H9 (cell line): ENCODE measurements around the gene TRAF6. TPM values are rescaled to one million over a fixed set of nuclear protein-coding genes. Genes with fewer than 3 reads are reported as not detected.

Source experiments
- DNase-seq: peaks from one replicate; pipeline ENCODE4 v3.0.0-alpha.2; 2017
- H2AFZ ChIP-seq: one replicate; pipeline ENCODE4 v1.6.1; 2013; ENCODE audit warnings: mild to moderate bottlenecking, low read length, control low read depth, moderate library complexity
- H2AK5ac ChIP-seq: 2 replicates; pipeline ENCODE4 v1.6.1; 2013; ENCODE audit warnings: low read length, control low read depth, mixed read lengths; ENCODE audit not compliant: insufficient read length
- H2BK120ac ChIP-seq: one replicate; pipeline ENCODE4 v1.6.1; 2013; ENCODE audit warnings: low read depth, mild to moderate bottlenecking, low read length, control low read depth, inconsistent platforms; ENCODE audit not compliant: poor library complexity, severe bottlenecking
- H2BK12ac ChIP-seq: 2 replicates; pipeline ENCODE4 v1.6.1; 2013; ENCODE audit warnings: low read length, control low read depth, mixed read lengths, low read depth; ENCODE audit not compliant: insufficient read length
- H2BK15ac ChIP-seq: 2 replicates; pipeline ENCODE4 v1.6.1; 2013; ENCODE audit warnings: low read depth, low read length, control low read depth
- H2BK20ac ChIP-seq: one replicate; pipeline ENCODE4 v1.6.1; 2013; ENCODE audit warnings: low read depth, mild to moderate bottlenecking, low read length, control low read depth, inconsistent platforms; ENCODE audit not compliant: poor library complexity, severe bottlenecking
- H2BK5ac ChIP-seq: 2 replicates; pipeline ENCODE4 v1.6.1; 2013; ENCODE audit warnings: low read length, control low read depth, mixed read lengths; ENCODE audit not compliant: insufficient read length
- H3K14ac ChIP-seq: 2 replicates; pipeline ENCODE4 v1.6.1; 2013; ENCODE audit warnings: low read length, control low read depth; ENCODE audit not compliant: insufficient read depth
- H3K18ac ChIP-seq: 2 replicates; pipeline ENCODE4 v1.6.1; 2013; ENCODE audit warnings: low read depth, mild to moderate bottlenecking, mixed read lengths, low read length, control low read depth; ENCODE audit not compliant: insufficient read length
- H3K23ac ChIP-seq: 2 replicates; pipeline ENCODE4 v1.6.1; 2013; ENCODE audit warnings: low read length, control low read depth, mixed read lengths, low read depth; ENCODE audit not compliant: insufficient read length
- H3K23me2 ChIP-seq: 2 replicates; pipeline ENCODE4 v1.6.1; 2013; ENCODE audit warnings: low read depth, mild to moderate bottlenecking, mixed read lengths, low read length, control low read depth; ENCODE audit not compliant: insufficient read length, poor library complexity, severe bottlenecking
- H3K27ac ChIP-seq: 2 replicates; pipeline ENCODE4 v1.5.1; 2013; ENCODE audit warnings: low read length, control low read depth, mixed read lengths, low read depth; ENCODE audit not compliant: insufficient read length
- H3K27me3 ChIP-seq: 2 replicates; pipeline ENCODE4 v1.6.1; 2013; ENCODE audit warnings: low read length, control low read depth, inconsistent platforms; ENCODE audit not compliant: insufficient read depth
- H3K4ac ChIP-seq: 2 replicates; pipeline ENCODE4 v1.6.1; 2013; ENCODE audit warnings: low read depth, mild to moderate bottlenecking, control low read depth, inconsistent platforms, low read length, moderate library complexity
- H3K4me1 ChIP-seq: 2 replicates; pipeline ENCODE4 v1.6.1; 2013; ENCODE audit warnings: low read length, control low read depth, inconsistent platforms; ENCODE audit not compliant: insufficient read depth
- H3K4me2 ChIP-seq: 2 replicates; pipeline ENCODE4 v1.6.1; 2013; ENCODE audit warnings: low read length, control low read depth, mixed read lengths; ENCODE audit not compliant: insufficient read length, insufficient read depth
- H3K56ac ChIP-seq: 2 replicates; pipeline ENCODE4 v1.6.1; 2013; ENCODE audit warnings: low read depth, mild to moderate bottlenecking, mixed read lengths, low read length, control low read depth; ENCODE audit not compliant: insufficient read length
- H3K79me1 ChIP-seq: 2 replicates; pipeline ENCODE4 v1.6.1; 2013; ENCODE audit warnings: low read depth, mild to moderate bottlenecking, moderate library complexity, low read length, control low read depth, inconsistent platforms; ENCODE audit not compliant: insufficient read depth, poor library complexity, severe bottlenecking
- H3K79me2 ChIP-seq: 2 replicates; pipeline ENCODE4 v1.6.1; 2013; ENCODE audit warnings: low read length, control low read depth, inconsistent platforms; ENCODE audit not compliant: insufficient read depth
- H3K9ac ChIP-seq: 2 replicates; pipeline ENCODE4 v1.6.1; 2013; ENCODE audit warnings: low read length, control low read depth, mixed read lengths; ENCODE audit not compliant: insufficient read length; ENCODE audit errors: extremely low read depth
- H3K9me3 ChIP-seq: one replicate; pipeline ENCODE4 v1.6.1; 2013; ENCODE audit warnings: low read depth, low read length, inconsistent platforms; ENCODE audit not compliant: control insufficient read depth
- H3T11ph ChIP-seq: one replicate; pipeline ENCODE4 v1.6.1; 2013; ENCODE audit warnings: mild to moderate bottlenecking, low read length, control low read depth, inconsistent platforms
- H4K20me1 ChIP-seq: one replicate; pipeline ENCODE4 v1.6.1; 2013; ENCODE audit not compliant: control insufficient read depth, insufficient read length, insufficient read depth
- H4K5ac ChIP-seq: 2 replicates; pipeline ENCODE4 v1.6.1; 2013; ENCODE audit warnings: low read depth, mild to moderate bottlenecking, mixed read lengths, low read length, control low read depth; ENCODE audit not compliant: insufficient read length
- H4K8ac ChIP-seq: replicated peaks from 2 replicates; pipeline ENCODE4 v1.6.1; 2013; ENCODE audit warnings: low read length, control low read depth, mixed read lengths, low read depth; ENCODE audit not compliant: insufficient read length
- H4K91ac ChIP-seq: 2 replicates; pipeline ENCODE4 v1.6.1; 2013; ENCODE audit warnings: low read depth, mild to moderate bottlenecking, moderate library complexity, mixed read lengths, low read length, control low read depth; ENCODE audit not compliant: insufficient read length
- H3K27ac Mint-ChIP-seq, 3 experiments: 2 replicates in 2 of 3; 3 replicates in 1 of 3; pipeline ENCODE4 v1.8.0; 2020 to 2021; ENCODE audit warnings: mixed read lengths in 3 of 3, mild to moderate bottlenecking in 1 of 3, moderate library complexity in 1 of 3
- H3K27me3 Mint-ChIP-seq: 2 replicates; pipeline ENCODE4 v1.8.0; 2021; ENCODE audit warnings: low read depth, mild to moderate bottlenecking, moderate library complexity, mixed read lengths
- H3K36me3 Mint-ChIP-seq, 3 experiments: 2 replicates in 2 of 3; 3 replicates in 1 of 3; pipeline ENCODE4 v1.8.0; 2020 to 2021; ENCODE audit warnings: low read depth in 3 of 3, mixed read lengths in 3 of 3; ENCODE audit not compliant: insufficient read depth in 1 of 3
- H3K4me1 Mint-ChIP-seq, 2 experiments: 2 replicates each; pipeline ENCODE4 v1.8.0; 2020; ENCODE audit warnings: mixed read lengths in 2 of 2
- H3K4me3 Mint-ChIP-seq, 2 experiments: 2 replicates in 1 of 2; 3 replicates in 1 of 2; pipeline ENCODE4 v1.8.0; 2020 to 2021; ENCODE audit warnings: mild to moderate bottlenecking in 2 of 2, mixed read lengths in 2 of 2, moderate library complexity in 1 of 2
- H3K9me3 Mint-ChIP-seq, 2 experiments: 2 replicates in 1 of 2; 3 replicates in 1 of 2; pipeline ENCODE4 v1.8.0; 2020; ENCODE audit warnings: mild to moderate bottlenecking in 2 of 2, mixed read lengths in 2 of 2, moderate library complexity in 1 of 2
- CTCF ChIP-seq: fragments of 200-600 bp; sonication (generic); conservative IDR thresholded peaks from 3 replicates; pipeline ENCODE4 v1.8.0; 2021; ENCODE audit warnings: antibody characterized with exemption, mild to moderate bottlenecking
- WGBS: extraction: QIAGEN DNeasy Blood & Tissue Kit; methylation state at CpG from one replicate; pipeline ENCODE4 v1.1.7; 2013; ENCODE audit warnings: missing lambda C conversion rate, low lambda C conversion rate, mixed read lengths; ENCODE audit not compliant: insufficient read length; ENCODE audit errors: extremely low coverage; 5-methylcytosine and 5-hydroxymethylcytosine counted together
- total RNA-seq: library from RNA; stranded (reverse); gene quantifications from 2 replicates; pipeline ENCODE4 v1.2.1, GENCODE V29; 2021

TRAF6 gene
- total RNA-seq, 1 experiment from 2014 or later, result 9.9 TPM

- Histone ChIP-seq H4K5ac (no peak overlapping the region), H2BK20ac (no peak overlapping the region), H2BK12ac (no peak overlapping the region), H3K23me2 (no peaks in the 10 kb centered on the region), H3K23ac (no peak overlapping the region), H4K91ac (no peak overlapping the region), H3K14ac (no peak overlapping the region), H3K9me3 (no peaks in the 10 kb centered on the region), H3K56ac (no peak overlapping the region), H3K79me2 (no peaks in the 10 kb centered on the region), H4K20me1 (no peaks in the 10 kb centered on the region), H3K9ac (no peak overlapping the region), H4K8ac (no peak overlapping the region), H3K18ac (no peak overlapping the region), H3T11ph (no peak overlapping the region), H3K4me1 (no peaks in the 10 kb centered on the region), H2AFZ (no peak overlapping the region), H3K4ac (no peak overlapping the region), H2BK15ac (no peak overlapping the region), H3K27ac (no peak overlapping the region), H3K4me2 (no peak overlapping the region), H3K27me3 (no peaks in the 10 kb centered on the region), H2BK120ac (no peak overlapping the region), H2BK5ac (no peak overlapping the region), H2AK5ac (no peak overlapping the region), H3K79me1 (no peaks in the 10 kb centered on the region)
- WGBS, result no CpG with 5 or more reads among the region's 2 CpGs
- no peak overlapping the region for H3K27ac Mint-ChIP-seq
- H3K4me1 Mint-ChIP-seq, result peaks cover 2 to 9% of the 10 kb centered on the region in 2 experiments; a peak in 3 of 4 replicates
- no peak overlapping the region for H3K4me3 Mint-ChIP-seq
- H3K36me3 Mint-ChIP-seq, result peaks cover 0 to 13% (median 7%) of the 10 kb centered on the region in 3 experiments; a peak in 4 of 7 replicates
- H3K9me3 Mint-ChIP-seq, result peaks cover 0 to 2% of the 10 kb centered on the region in 2 experiments; a peak in 2 of 5 replicates
- DNase-seq, result no peak
- no peak for TF ChIP-seq CTCF
- H3K27me3 Mint-ChIP-seq, result no peaks in the 10 kb centered on the region
Measured at GRCh38 chr11:36443661-36444060, 66.4 kb downstream of the TRAF6 start.
